Loucy (cell line): ENCODE results near the gene IL1RAPL2.
"Not testable (repeated sequence)": the region's sequence is repeated elsewhere in the genome, so short reads cannot be mapped to it uniquely, and the experiment has no call there.

Experiments used
- H2AFZ ChIP-seq: fragments of 200-600 bp; sonication (generic); 2 replicates; pipeline ENCODE4 v1.6.0; 2016; ENCODE audit warnings: antibody characterized with exemption, mild to moderate bottlenecking, low read length, moderate library complexity
- H3F3A ChIP-seq: fragments of 200-600 bp; 2 replicates; pipeline ENCODE4 v1.6.0; 2016; ENCODE audit warnings: antibody characterized with exemption, low read depth, mild to moderate bottlenecking
- H3K27me3 ChIP-seq: fragments of 200-600 bp; sonication (generic); 2 replicates; pipeline ENCODE4 v1.6.1; 2014; ENCODE audit warnings: low read length, mild to moderate bottlenecking; ENCODE audit not compliant: insufficient read depth, poor library complexity, severe bottlenecking
- H3K36me3 ChIP-seq: fragments of 200-600 bp; sonication (generic); 2 replicates; pipeline ENCODE4 v1.6.1; 2016; ENCODE audit warnings: low read length; ENCODE audit not compliant: insufficient read depth
- H3K4me1 ChIP-seq: fragments of 200-600 bp; sonication (generic); 2 replicates; pipeline ENCODE4 v1.5.1; 2014; ENCODE audit warnings: low read length, mild to moderate bottlenecking; ENCODE audit not compliant: insufficient read depth, poor library complexity, severe bottlenecking
- H3K4me2 ChIP-seq: fragments of 200-600 bp; sonication (generic); 2 replicates; pipeline ENCODE4 v1.6.0; 2014; ENCODE audit warnings: antibody characterized with exemption, low read length, low read depth, mild to moderate bottlenecking; ENCODE audit not compliant: poor library complexity, severe bottlenecking
- H3K4me3 ChIP-seq: fragments of 200-600 bp; sonication (generic); 2 replicates; pipeline ENCODE4 v1.5.1; 2014; ENCODE audit warnings: low read length, mild to moderate bottlenecking, mixed read lengths; ENCODE audit not compliant: poor library complexity, severe bottlenecking
- H3K79me2 ChIP-seq: fragments of 200-600 bp; sonication (generic); 2 replicates; pipeline ENCODE4 v1.6.1; 2014; ENCODE audit warnings: low read length; ENCODE audit not compliant: insufficient read depth
- H3K9ac ChIP-seq: fragments of 200-600 bp; sonication (generic); 2 replicates; pipeline ENCODE4 v1.6.0; 2014; ENCODE audit warnings: mild to moderate bottlenecking, low read depth, low read length, moderate library complexity; ENCODE audit not compliant: poor library complexity, severe bottlenecking
- H3K9me2 ChIP-seq: fragments of 200-600 bp; sonication (generic); replicated peaks from 2 replicates; pipeline ENCODE4 v1.6.1; 2016; ENCODE audit warnings: low read depth, low read length, mixed read lengths
- H3K9me3 ChIP-seq: fragments of 200-600 bp; sonication (generic); 2 replicates; pipeline ENCODE4 v1.6.1; 2014; ENCODE audit warnings: mild to moderate bottlenecking, antibody characterized with exemption, low read length, low read depth; ENCODE audit not compliant: insufficient read depth
- H4K20me1 ChIP-seq: fragments of 200-600 bp; sonication (generic); 2 replicates; pipeline ENCODE4 v1.6.0; 2014; ENCODE audit warnings: antibody characterized with exemption, low read length, mild to moderate bottlenecking; ENCODE audit not compliant: insufficient read depth, poor library complexity, severe bottlenecking
- EZH2phosphoT487 ChIP-seq: fragments of 200-600 bp; IDR thresholded peaks from 2 replicates; pipeline ENCODE4 v1.6.1; 2018; ENCODE audit warnings: antibody characterized with exemption, mild to moderate bottlenecking, moderate library complexity, borderline replicate concordance
- TF ChIP-seq, protein P1 (sequence below): fragments of 200-600 bp; sonication (generic); conservative IDR thresholded peaks from 2 replicates; pipeline ENCODE4 v1.5.1; 2014; ENCODE audit warnings: mild to moderate bottlenecking, antibody characterized with exemption, low read length

Gene IL1RAPL2

DNA sequence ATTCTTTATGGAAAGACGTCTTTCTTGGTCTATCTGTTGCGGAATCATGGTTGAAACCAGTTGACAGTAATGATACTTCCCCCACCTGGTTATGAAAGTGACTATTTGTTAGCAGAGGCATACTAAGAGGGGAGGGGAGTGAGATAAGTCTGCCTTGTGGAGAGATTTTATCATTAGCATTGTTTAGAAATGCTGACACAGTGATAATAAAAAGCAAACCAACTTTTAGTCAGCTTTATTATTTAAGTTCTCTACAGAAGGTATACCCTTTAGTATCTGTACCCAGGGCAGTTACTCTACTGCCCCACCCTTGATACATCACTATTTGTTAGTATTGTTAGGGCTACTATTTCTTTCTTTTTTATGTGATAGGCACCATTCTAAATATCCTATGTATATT, 26.9 kb upstream of the IL1RAPL2 start:
- Histone ChIP-seq H3K9me3 (no peaks in the 10 kb centered on the region), H3K9me2 (no peaks in the 10 kb centered on the region), H3K4me2 (no peak overlapping the region), H3K27me3 (no peaks in the 10 kb centered on the region), H3K36me3 (no peaks in the 10 kb centered on the region), H4K20me1 (no peaks in the 10 kb centered on the region), H3K79me2 (no peaks in the 10 kb centered on the region), H3K4me1 (no peaks in the 10 kb centered on the region), H2AFZ (no peak overlapping the region), H3K9ac (no peak overlapping the region), H3K4me3 (no peak overlapping the region), H3F3A (no peaks in the 10 kb centered on the region)
- no peak for TF ChIP-seq EZH2phosphoT487
- TF ChIP-seq, protein P1, sequence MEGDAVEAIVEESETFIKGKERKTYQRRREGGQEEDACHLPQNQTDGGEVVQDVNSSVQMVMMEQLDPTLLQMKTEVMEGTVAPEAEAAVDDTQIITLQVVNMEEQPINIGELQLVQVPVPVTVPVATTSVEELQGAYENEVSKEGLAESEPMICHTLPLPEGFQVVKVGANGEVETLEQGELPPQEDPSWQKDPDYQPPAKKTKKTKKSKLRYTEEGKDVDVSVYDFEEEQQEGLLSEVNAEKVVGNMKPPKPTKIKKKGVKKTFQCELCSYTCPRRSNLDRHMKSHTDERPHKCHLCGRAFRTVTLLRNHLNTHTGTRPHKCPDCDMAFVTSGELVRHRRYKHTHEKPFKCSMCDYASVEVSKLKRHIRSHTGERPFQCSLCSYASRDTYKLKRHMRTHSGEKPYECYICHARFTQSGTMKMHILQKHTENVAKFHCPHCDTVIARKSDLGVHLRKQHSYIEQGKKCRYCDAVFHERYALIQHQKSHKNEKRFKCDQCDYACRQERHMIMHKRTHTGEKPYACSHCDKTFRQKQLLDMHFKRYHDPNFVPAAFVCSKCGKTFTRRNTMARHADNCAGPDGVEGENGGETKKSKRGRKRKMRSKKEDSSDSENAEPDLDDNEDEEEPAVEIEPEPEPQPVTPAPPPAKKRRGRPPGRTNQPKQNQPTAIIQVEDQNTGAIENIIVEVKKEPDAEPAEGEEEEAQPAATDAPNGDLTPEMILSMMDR: no peak

- H3K27me3 ChIP-seq, H3K4me1 ChIP-seq, H4K20me1 ChIP-seq, H3K4me2 ChIP-seq, H3K4me3 ChIP-seq, H3K79me2 ChIP-seq, H3K9me3 ChIP-seq, H3F3A ChIP-seq, H3K36me3 ChIP-seq, H3K9ac ChIP-seq, H2AFZ ChIP-seq, H3K9me2 ChIP-seq: not testable (repeated sequence)
Observed at GRCh38 chrX:104542447-104542846, 23.6 kb upstream of the IL1RAPL2 start.

DNA sequence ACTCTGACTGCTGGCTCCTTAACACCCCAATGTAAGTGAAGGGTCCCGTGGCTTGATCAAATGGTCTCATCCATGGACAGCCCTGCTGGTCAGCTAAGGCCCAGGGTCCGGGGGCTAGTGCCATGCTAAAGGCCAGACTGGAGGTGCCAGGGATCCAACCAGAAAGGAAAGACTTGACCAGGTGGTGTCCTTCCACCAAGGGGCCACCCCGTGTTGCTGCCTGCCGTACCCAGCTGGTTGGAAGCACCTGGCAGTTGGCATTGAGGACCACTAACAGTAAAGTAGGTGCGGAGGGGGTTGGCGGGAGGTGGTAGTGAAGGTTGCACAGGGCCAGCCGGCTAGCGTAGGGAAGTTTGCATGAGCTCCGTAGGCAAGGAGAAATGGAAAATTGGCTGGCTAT, 1.7 kb upstream of the IL1RAPL2 start:
- H3K27me3 ChIP-seq: no peaks in the 10 kb centered on the region
- no peaks in the 10 kb centered on the region for H3K4me1 ChIP-seq
- H3K4me2 ChIP-seq: no peak overlapping the region
- no peak overlapping the region for H3K4me3 ChIP-seq
- TF ChIP-seq, protein P1: no peak
- no peak for TF ChIP-seq EZH2phosphoT487
- no peaks in the 10 kb centered on the region for H3K79me2 ChIP-seq
- H3K9ac ChIP-seq: no peak overlapping the region
- H3F3A ChIP-seq: no peaks in the 10 kb centered on the region
- H4K20me1 ChIP-seq: no peaks in the 10 kb centered on the region
- H3K9me2 ChIP-seq: no peaks in the 10 kb centered on the region
- H3K9me3 ChIP-seq: no peaks in the 10 kb centered on the region
- no peak overlapping the region for H2AFZ ChIP-seq
- no peaks in the 10 kb centered on the region for H3K36me3 ChIP-seq

GRCh38 chrX:104564921-104565703, 887 bp upstream of the IL1RAPL2 start:
- Histone ChIP-seq H2AFZ (no peak overlapping the region), H3K79me2 (no peaks in the 10 kb centered on the region), H4K20me1 (no peaks in the 10 kb centered on the region), H3F3A (no peaks in the 10 kb centered on the region), H3K4me3 (no peak overlapping the region), H3K4me2 (no peak overlapping the region), H3K9ac (no peak overlapping the region), H3K36me3 (no peaks in the 10 kb centered on the region), H3K9me3 (no peaks in the 10 kb centered on the region), H3K9me2 (no peaks in the 10 kb centered on the region), H3K4me1 (no peaks in the 10 kb centered on the region), H3K27me3 (no peaks in the 10 kb centered on the region)
- TF ChIP-seq, protein P1: no peak
- TF ChIP-seq EZH2phosphoT487: no peak
